ENCODE measurements around the gene ARID5B. TPM values are rescaled to one million over a fixed set of nuclear protein-coding genes. Genes with fewer than 3 reads are reported as not detected.

ARID5B gene
- polyA plus RNA-seq, 4 donors = 45.0 to 57.3 (median 51.7) TPM

DNA sequence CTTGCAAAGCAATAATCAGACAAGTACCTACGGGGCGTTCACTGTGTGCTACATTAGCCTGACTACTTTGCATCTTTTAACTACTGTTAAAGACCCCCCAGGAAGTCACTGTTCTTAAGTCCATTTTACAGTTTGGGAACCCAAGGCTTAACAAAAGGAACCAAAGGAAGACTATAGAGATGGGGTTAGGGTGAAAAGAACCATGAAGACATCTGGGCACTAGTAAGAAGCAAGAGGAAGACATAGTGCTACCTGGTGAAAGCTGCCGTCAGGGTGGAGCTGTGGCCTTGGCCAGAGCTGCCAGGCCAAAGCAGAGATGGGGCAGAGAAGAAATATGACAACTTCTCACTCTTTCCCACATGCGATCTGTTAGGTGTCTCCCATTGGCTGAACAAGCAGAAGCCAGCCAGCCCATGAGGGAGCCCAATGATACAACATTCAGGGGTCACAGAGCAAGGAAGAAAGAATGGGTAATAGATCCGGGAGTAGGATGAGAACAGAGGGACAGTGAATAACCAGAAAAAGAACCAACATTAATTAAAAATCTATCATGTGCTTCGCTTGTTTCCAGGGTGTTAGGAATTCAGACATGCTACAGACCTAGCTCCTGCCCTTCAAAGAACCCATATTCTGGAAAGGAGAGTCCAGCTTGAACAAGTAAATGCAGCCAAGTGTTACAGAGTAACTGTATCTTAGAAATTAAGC lies 85.4 kb downstream of the ARID5B start:
- DNase-seq (ENCODE audit: low read depth in 4 of 4, low spot score in 2 of 4) = no peak

GRCh38 chr10:61987537-61987936 lies 86.0 kb downstream of the ARID5B start:
- no peak for DNase-seq (ENCODE audit: low read depth in 4 of 4, low spot score in 2 of 4)

- DNase-seq (ENCODE audit: low read depth in 4 of 4, low spot score in 2 of 4) = no peak
Measured at GRCh38 chr10:61987951-61988379, 86.5 kb downstream of the ARID5B start.

DNA sequence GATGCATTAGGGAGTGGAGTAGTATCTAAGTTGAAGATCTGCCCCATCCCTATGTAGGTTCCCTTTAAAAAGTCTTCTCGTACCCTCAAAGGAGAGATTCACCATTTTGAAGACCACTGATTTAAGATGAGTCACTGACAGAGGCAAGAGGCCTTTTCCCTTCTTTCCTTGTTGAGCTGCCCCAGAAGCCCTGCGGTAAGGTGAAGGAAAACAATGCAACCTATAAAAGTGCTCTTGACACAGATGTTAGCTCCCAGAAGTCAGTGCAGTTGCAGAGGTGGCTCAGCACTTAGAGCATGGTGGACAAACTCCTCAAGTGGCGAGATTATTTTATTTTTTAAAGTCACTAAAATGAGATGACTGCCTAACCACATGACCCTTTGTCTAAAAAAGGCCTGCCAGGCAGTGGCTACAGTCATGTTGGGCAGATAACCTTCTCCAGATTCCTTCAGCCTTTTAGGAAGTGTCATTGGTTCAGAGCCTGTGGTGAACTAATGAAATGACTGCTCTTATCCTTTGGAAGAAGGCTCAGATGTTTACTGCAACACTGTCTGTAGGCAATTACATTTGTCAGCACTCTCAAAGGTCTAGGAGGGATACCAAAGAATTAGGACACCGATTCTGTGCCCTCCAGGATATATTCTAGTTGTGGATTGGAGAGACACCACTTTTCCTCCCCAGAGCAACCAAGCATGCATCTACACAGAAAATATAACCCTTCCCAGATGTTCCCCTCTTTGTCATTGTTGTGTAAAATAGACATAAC lies 88.7 kb downstream of the ARID5B start:
- no peak for DNase-seq (ENCODE audit: low read depth in 4 of 4, low spot score in 2 of 4)

- no peak for DNase-seq (ENCODE audit: low read depth in 4 of 4, low spot score in 2 of 4)
Measured at GRCh38 chr10:61990761-61991135, 89.2 kb downstream of the ARID5B start.

- DNase-seq (ENCODE audit: low read depth in 4 of 4, low spot score in 2 of 4) = no peak
Measured at GRCh38 chr10:61991166-61991565, 89.7 kb downstream of the ARID5B start.

DNA sequence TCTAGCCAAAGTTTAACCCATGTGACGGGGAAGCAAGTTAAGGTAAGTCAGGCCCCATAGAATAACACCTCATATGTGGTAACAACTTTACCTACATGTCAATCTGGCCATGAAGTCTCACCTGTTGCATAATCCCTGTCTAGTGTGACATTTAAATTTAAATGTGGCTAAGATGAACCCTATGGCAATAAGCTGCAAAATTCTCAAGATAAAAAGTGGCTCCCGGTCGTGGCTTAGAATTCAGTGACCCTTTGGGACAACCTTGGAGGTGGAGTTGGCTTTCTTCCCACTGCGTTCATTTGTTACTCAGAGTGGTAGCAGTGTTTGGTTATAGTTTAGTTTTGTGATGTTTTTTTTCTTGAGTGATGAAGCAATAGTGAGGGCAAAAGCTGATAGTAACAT lies 90.6 kb downstream of the ARID5B start:
- no peak for DNase-seq (ENCODE audit: low read depth in 4 of 4, low spot score in 2 of 4)

GRCh38 chr10:61992671-61993668 lies 91.5 kb downstream of the ARID5B start:
- no peak for DNase-seq (ENCODE audit: low read depth in 4 of 4, low spot score in 2 of 4)

DNA sequence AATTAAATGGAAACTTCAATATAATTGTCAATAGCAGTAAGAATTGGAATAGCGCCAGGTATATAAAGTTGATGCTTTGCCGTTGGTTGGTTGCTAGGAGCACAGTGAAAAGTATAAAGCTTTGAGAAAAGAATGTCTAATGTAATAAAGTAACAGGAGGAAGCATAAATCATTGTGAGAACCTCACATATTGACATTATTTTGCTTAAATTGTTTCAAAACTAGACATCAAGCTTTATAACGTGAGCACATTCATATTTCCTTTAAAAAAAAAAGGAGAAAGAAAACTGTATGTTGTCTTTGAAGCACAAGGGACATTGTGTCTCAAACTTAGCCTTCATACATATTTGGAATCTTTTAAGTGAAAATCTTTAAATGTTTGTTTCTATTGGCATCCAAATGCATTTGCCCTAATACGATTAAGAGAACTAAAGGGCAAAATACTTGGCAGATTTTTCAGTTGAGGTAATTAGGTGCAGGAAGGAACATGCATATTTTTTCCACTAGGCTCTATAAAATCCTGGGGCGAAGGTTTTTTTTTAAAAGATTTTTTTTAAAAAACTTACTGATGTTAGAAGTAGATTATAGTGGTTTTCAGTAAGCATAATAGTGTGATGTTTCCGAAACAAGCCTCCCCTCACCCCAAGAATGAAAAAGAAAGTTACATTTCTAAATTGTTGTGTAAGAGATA lies 92.4 kb downstream of the ARID5B start:
- no peak for DNase-seq (ENCODE audit: low read depth in 4 of 4, low spot score in 2 of 4)

- DNase-seq (ENCODE audit: low read depth in 4 of 4, low spot score in 2 of 4) = no peak
Measured at GRCh38 chr10:61994405-61995219, 93.1 kb downstream of the ARID5B start.

DNA sequence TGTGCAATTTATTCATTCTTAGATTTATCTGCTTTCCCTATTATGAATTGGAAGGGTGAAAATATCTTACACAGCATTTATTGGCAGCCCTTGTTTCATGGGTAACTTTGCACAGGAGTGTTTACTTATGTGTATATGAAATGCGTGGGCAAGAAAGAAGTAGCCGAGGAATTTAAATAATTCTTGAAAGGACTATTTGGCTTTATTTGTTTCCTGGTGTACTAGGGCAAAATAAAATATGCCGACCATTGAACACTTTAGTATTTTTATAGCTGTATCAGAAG lies 93.7 kb downstream of the ARID5B start:
- no peak for DNase-seq (ENCODE audit: low read depth in 4 of 4, low spot score in 2 of 4)

DNA sequence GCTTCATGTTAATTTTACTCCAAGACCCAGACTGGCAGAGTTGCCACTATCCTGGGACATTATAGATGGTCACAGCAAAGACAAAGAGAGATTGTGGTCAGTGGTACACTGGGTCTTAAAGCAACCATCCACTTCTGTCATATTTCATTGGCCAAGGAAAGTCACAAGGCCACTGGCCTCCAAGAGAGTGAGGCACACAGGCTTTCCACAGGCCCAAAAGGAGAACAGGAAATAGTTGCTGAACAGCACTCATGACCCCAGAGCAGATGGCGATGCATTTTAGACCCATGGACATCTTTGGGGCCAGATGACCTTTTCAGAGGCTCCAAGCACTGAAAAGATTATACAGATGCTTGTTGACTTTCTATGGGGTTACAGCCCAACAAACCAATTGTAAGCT lies 97.4 kb downstream of the ARID5B start:
- DNase-seq (ENCODE audit: low read depth in 4 of 4, low spot score in 2 of 4) = no peak

- no peak for DNase-seq (ENCODE audit: low read depth in 4 of 4, low spot score in 2 of 4)
Measured at GRCh38 chr10:62000037-62000603, 98.6 kb downstream of the ARID5B start.

DNA sequence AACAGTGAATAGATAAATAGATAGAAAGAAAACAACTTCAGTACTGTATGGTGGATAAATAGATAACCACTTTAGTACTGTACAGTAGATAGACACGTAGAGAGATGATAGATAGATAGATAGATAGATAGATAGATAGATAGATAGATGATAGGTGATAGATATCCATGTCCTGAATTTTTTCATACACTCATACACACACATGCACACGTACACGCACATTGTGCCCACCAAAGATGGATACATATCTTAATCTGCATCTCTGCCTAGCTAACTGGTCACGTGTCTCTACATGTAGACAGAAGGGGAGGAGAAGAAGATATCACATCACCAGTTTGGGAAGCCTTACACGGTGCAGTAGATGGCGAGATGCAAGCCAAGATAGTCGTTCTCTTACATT lies 99.2 kb downstream of the ARID5B start:
- no peak for DNase-seq (ENCODE audit: low read depth in 4 of 4, low spot score in 2 of 4)

DNA sequence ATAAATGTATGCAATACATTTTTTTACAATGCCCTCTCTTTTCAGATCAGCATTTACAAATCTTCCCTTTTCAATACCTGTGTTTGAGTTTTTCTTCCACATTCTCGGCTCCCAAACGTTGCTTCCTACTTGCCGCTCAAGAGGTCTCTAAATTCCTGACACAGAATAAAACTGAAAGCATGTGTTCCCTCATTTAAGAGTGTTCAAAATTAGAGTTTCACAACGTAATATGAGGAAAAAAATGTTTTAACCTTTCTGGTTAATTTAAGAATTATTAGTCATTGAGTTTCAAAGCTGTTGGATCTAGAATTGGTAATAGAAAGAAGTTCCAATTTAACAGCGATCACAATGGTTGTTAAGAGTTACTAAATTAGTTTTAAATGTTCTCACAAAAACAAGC lies 100.4 kb downstream of the ARID5B start:
- no peak for DNase-seq (ENCODE audit: low read depth in 4 of 4, low spot score in 2 of 4)

DNA sequence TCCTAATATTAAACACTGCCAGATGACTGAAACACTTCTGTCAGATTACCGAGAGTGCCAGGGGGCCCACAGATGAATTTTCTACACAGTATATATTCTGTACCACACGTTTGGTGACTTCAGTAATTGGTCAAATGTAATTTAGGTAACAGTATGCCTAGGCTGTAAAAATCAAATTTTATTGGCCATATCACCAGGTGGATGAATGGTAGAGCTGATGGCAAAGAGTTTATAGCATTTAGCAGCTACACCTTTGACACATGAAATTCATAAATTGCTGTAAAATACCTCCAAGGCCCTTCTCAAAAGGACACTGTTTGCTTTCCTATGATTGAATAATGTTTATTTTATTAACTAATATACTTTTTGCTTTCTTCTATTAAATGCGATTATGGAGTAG lies 101.3 kb downstream of the ARID5B start:
- DNase-seq (ENCODE audit: low read depth in 4 of 4, low spot score in 2 of 4) = no peak

GRCh38 chr10:62004042-62004441 lies 102.5 kb downstream of the ARID5B start:
- DNase-seq (ENCODE audit: low read depth in 4 of 4, low spot score in 2 of 4) = no peak

- no peak for DNase-seq (ENCODE audit: low read depth in 4 of 4, low spot score in 2 of 4)
Measured at GRCh38 chr10:62005281-62005680, 103.8 kb downstream of the ARID5B start.

- no peak for DNase-seq (ENCODE audit: low read depth in 4 of 4, low spot score in 2 of 4)
Measured at GRCh38 chr10:62005687-62006086, 104.2 kb downstream of the ARID5B start.

Data from left renal cortex interstitium (tissue), 4 donors.